Measurements from ENCODE around the gene TMEM30A.

DNA sequence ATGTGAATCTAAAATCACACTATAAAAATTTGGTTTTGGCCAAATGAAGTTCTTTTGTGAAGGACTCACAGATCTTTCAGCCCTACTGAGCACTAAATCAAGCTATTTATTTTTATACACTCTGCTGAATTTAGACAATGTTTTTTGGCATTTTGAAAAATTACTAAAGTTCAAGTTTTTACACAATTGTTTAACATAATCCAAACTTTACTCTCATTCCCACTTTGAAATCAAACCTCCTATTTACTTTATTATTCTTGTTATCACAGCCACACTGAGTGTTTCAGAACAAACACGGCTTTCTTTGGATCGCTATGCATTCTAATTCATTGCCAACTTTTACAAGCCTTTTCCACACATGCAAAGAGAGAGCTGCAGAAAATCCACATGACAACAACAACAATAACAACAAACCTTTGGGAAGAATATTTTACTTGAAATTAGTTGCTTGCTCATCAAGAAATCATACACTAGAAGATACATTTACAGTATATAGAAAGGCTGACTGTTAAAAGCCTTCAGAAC, 49.1 kb upstream of the TMEM30A start:
- TF ChIP-seq EZH2phosphoT487 (IDR thresholded peaks at IDR 0.05; ENCODE audit: borderline replicate concordance, low read depth, low read length) (no peak), CTCF (conservative IDR thresholded peaks at IDR 0.05; ENCODE audit: low read length) (no peak)

Measured in OCI-LY7 (cell line).